ENCODE data around the gene SUPT4H1.
A peak's percentile ranks its signal among the peaks of the same experiment; 100 is the strongest.

SUPT4H1 gene

GRCh38 chr17:58316260-58316960, 35.6 kb downstream of the SUPT4H1 start:
- no peak for DNase-seq

- no peak for DNase-seq
Measured at GRCh38 chr17:58315750-58316149, 36.3 kb downstream of the SUPT4H1 start.

GRCh38 chr17:58315281-58315711, 36.7 kb downstream of the SUPT4H1 start:
- no peak for DNase-seq

GRCh38 chr17:58314706-58315015, 37.3 kb downstream of the SUPT4H1 start:
- DNase-seq = no peak

- DNase-seq = no peak
Measured at GRCh38 chr17:58313815-58314705, 37.9 kb downstream of the SUPT4H1 start.

- DNase-seq = no peak
Measured at GRCh38 chr17:58312829-58313228, 39.2 kb downstream of the SUPT4H1 start.

- DNase-seq = no peak
Measured at GRCh38 chr17:58312021-58312630, 39.9 kb downstream of the SUPT4H1 start.

- DNase-seq = no peak
Measured at GRCh38 chr17:58311429-58311894, 40.5 kb downstream of the SUPT4H1 start.

- no peak for DNase-seq
Measured at GRCh38 chr17:58310511-58311428, 41.2 kb downstream of the SUPT4H1 start.

GRCh38 chr17:58309918-58310259, 42.1 kb downstream of the SUPT4H1 start:
- no peak for DNase-seq

- DNase-seq = no peak
Measured at GRCh38 chr17:58308985-58309917, 42.8 kb downstream of the SUPT4H1 start.

- no peak for DNase-seq
Measured at GRCh38 chr17:58308173-58308984, 43.6 kb downstream of the SUPT4H1 start.

- DNase-seq = no peak
Measured at GRCh38 chr17:58307468-58308172, 44.4 kb downstream of the SUPT4H1 start.

GRCh38 chr17:58306131-58306951, 45.7 kb downstream of the SUPT4H1 start:
- no peak for DNase-seq

GRCh38 chr17:58305626-58306025, 46.4 kb downstream of the SUPT4H1 start:
- no peak for DNase-seq

GRCh38 chr17:58304750-58305486, 47.1 kb downstream of the SUPT4H1 start:
- no peak for DNase-seq

GRCh38 chr17:58303971-58304749, 47.8 kb downstream of the SUPT4H1 start:
- peak; percentile 74 for DNase-seq

Data from activated CD4-positive, alpha-beta T cell treated with anti-CD3 and anti-CD28 coated beads, Interleukin-2, Interleukin-6, amounts not matched to agents 100 ng/mL and 50 ng/mL, durations not matched to agents 16 hours and 8 hours (primary cell).